ENCODE measurements around the gene IFITM2. TPM values are rescaled to one million over a fixed set of nuclear protein-coding genes. Genes with fewer than 3 reads are reported as not detected.
A peak's percentile ranks its signal among the peaks of the same experiment; 100 is the strongest.

The IFITM2 gene
- 100 to 1,000 TPM; 108 to 193 (median 143) TPM for polyA plus RNA-seq (ENCODE audit: insufficient read depth in 1 of 5, insufficient read length in 5 of 5, low replicate concordance in 1 of 5)
- long read RNA-seq, donor 1, transcript IFITM2-206 (2 exons, 892 nt), result major isoform, 217 of 2,250 reads
- long read RNA-seq, donor 1, partial matches to known transcripts, result 1,970 of 2,250 reads
- long read RNA-seq, donor 1, other reads (novel, unspliced or antisense), result 60 of 2,250 reads
- long read RNA-seq, donor 2, transcript IFITM2-206 (2 exons, 892 nt), result major isoform, 118 of 1,019 reads
- long read RNA-seq, donor 2, partial matches to known transcripts, result 871 of 1,019 reads
- long read RNA-seq, donor 2, other reads (novel, unspliced or antisense), result 30 of 1,019 reads
- long read RNA-seq, donor 3, transcript IFITM2-206 (2 exons, 892 nt), result major isoform, 204 of 1,683 reads
- long read RNA-seq, donor 3, partial matches to known transcripts, result 1,422 of 1,683 reads
- long read RNA-seq, donor 3, other reads (novel, unspliced or antisense), result 56 of 1,683 reads
- long read RNA-seq, donor 4, transcript IFITM2-206 (2 exons, 892 nt), result major isoform, 78 of 1,085 reads
- long read RNA-seq, donor 4, partial matches to known transcripts, result 979 of 1,085 reads
- long read RNA-seq, donor 4, other reads (novel, unspliced or antisense), result 27 of 1,085 reads
- long read RNA-seq, donor 5, transcript IFITM2-206 (2 exons, 892 nt), result major isoform, 233 of 1,603 reads
- long read RNA-seq, donor 5, partial matches to known transcripts, result 1,340 of 1,603 reads
- long read RNA-seq, donor 5, other reads (novel, unspliced or antisense), result 30 of 1,603 reads
- long read RNA-seq, donor 6, transcript IFITM2-206 (2 exons, 892 nt), result major isoform, 274 of 1,880 reads
- long read RNA-seq, donor 6, partial matches to known transcripts, result 1,548 of 1,880 reads
- long read RNA-seq, donor 6, other reads (novel, unspliced or antisense), result 57 of 1,880 reads
- long read RNA-seq, donor 7, transcript IFITM2-206 (2 exons, 892 nt), result major isoform, 118 of 2,409 reads
- long read RNA-seq, donor 7, partial matches to known transcripts, result 2,254 of 2,409 reads
- long read RNA-seq, donor 7, other reads (novel, unspliced or antisense), result 35 of 2,409 reads
- long read RNA-seq, donor 8, transcript IFITM2-206 (2 exons, 892 nt), result major isoform, 67 of 656 reads
- long read RNA-seq, donor 8, partial matches to known transcripts, result 583 of 656 reads
- long read RNA-seq, donor 8, other reads (novel, unspliced or antisense), result 6 of 656 reads

GRCh38 chr11:307766-308708 lies at the start of gene IFITM2:
Gene IFITM2 (plus strand): TSS chr11:307816. CDS start chr11:308193, 377 bp downstream.
- peak; percentile 80 to 83 for DNase-seq

- DNase-seq, result no peak
Observed at GRCh38 chr11:259413-259812, 48.2 kb upstream of the IFITM2 start.

GRCh38 chr11:261624-262023 lies 46.0 kb upstream of the IFITM2 start:
- no peak for DNase-seq

DNA sequence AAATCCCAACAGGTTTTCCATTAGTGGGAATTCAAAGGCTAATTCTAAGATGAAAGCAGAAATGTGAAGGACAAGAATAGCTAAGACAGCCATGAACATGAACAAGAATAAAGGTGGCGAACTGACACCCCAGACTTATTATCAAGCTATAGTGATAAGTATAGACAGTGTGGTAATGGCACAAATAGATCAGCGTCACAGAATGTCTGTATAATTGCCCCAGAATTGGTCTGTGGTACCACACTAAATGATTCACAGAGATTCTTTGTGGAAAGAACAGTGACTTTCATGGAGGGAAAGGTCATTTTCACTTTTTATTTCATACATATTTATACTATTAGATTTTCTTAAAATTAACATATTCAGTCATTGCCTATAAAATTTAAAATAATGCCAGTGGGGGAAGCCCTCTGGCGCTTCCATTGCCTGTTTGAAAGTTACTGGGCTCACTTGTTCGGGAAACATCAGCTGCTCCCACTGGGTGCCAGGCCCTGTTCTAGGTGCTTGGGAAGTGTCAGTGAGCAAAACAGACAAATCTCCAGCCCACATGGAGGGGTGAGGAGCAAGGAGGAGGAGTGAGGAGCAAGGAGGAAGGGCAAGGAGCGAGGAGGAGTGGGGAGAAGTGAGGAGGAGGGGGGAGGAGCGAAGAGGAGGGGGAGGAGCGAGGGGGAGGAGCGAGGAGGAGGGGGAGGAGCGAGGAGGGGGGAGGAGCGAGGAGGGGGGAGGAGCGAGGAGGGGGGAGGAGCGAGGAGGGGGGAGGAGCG lies 40.8 kb upstream of the IFITM2 start:
- DNase-seq, result no peak

DNA sequence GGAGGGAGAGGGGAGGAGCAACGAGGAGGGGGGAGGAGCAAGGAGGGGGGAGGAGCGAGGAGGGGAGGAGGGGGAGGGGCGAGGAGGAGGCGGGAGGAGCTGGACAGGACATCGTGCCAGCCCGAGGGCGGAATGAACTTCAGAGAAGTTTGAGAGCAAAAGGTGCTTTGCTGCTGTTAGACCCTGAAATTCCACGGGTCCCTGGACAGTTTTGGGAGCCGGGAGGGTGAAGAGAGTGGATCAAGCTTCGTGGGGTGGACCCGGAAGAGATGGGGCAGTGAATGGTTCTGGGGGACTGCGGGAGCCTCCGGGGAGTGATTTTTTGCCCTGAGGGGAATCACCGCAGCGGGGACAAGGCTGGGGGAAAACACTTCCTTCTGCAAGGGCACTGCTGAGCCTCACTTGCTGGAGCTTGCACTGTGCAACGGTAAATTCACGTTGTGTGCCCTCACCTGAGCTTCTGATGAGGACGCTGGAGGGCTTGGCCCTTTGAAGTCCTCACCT lies 40.1 kb upstream of the IFITM2 start:
- no peak for DNase-seq

DNA sequence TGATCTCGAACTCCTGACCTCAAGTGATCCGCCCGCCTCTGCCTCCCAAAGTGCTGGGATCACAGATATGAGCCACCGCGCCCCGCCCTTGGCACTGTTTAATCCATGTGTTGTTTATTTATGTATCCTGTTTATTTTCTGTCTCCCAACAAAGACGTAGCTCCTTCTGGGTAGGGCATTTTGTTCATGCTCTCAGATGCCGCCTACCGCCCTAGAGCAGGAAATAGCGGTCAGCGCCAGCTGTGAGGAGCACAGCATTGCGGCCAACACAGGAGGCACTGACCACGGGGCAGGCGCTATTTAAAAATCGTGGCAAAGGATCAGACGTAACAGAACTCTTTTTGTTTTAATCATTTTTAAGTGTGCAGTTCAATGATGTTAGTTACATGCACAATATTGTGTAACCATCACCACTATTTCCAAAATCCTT lies 38.9 kb upstream of the IFITM2 start:
- peak in 1 of 2 donors; percentile 65 for DNase-seq

GRCh38 chr11:269146-269890 lies 38.3 kb upstream of the IFITM2 start:
- no peak for DNase-seq

DNA sequence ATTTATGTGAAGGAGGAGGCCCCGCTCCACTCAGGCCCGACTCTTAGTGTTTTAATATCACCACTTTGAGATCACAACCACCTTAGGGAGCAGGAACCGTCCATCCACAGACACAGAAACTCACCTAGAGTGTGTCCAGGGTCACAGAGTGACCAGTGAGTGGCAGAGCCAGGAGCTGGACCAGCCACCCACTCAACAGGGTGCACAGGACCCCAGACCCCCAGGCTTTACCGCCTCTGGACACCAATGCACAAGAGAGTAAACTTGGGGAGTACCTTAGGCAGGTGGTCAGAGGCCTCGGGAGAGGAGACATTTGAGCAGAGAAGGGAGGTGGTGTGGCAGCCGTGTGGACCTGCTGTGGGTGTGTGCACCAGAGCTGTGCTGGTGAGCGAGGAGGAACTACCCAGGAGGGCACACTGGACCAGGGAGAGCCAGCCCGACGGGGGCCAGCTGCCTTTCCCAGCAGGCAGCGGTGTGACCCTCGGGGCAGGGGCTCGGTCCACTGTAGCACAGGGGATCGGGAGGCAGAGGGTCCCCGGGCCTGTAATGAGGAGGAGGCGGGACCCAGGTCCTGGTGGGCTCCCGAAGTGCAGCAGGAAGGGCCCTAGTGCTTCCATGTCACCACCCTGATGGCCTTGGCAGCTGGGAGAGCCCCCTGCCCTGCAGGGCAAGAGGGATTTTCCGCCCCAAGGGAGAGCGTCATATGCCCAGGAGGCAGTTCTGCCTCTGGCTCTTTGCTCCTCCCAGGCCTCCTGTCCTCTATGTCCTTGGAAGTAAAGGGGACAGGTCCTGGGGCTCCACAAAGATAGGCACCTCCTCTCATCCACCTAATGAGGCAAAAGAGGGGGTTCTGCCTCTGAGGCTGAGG lies 36.9 kb upstream of the IFITM2 start:
- no peak for DNase-seq

DNA sequence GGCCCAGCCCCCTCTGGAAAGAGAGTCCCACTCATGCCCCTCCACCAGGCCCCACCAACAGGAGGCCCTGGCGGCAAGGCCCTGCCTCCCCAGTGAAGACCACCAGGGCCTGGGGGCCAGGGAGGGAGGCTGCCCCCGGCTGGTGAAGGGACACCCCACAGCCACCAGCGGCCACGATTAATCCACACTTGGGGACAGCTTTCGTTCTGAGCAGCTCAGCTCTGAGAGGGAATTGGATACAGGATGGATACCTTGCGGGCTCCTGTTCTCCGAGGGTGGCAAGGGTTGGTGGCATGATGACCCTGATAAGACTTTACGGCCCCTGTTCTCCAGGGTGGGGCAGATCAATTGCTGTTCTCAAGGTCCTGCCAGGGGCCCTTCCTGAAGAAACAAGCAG lies 36.3 kb upstream of the IFITM2 start:
- no peak for DNase-seq

DNA sequence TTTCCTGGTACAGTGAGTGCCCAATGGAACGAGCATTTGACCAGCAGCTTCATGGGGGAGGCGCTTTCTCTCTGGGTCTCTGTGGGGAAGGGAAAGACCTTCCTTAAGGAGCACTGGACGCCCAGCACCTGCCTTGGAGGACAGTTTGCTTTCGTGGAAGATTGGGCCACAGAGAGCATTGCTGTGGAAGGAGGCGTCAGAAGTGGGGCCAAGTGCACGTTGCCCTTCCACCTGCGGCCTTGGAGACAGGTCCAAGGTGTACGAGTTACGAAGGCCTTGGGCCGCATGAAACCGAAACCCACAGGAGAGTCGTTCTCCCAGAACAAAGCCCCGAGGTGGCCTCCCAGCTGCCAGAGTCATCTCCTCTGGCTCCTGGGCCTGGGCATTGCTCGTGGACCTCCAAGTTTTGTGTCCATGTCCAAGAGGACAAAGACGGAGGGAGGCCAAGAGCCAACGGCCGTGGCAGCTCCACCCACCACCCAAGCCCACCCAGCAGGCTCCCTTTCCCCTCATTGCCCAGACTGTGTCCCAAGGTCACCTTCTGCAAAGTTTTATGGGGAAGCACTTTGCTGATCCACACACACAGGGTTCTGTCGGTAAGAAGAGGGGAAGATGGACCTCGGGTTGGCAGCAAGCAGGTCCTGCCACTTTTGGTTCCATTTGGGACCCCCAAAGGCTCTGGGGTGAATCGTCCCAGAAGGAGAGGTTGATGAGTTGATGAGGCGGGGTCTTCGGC lies 35.3 kb upstream of the IFITM2 start:
- no peak for DNase-seq

DNA sequence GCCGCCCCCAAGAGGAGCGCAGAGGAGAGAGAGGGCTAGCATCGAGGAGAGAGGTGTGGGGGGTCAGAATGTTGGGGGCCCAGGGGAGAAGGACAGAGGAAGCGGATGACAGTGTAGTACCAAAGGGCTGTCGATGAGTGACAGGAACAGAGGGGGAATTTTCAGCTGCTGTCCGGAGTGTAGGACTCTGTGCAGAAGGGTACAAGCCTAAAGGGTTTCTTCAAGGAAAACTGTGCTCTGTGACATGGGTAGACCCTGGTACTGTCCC lies 34.8 kb upstream of the IFITM2 start:
- no peak for DNase-seq

- no peak for DNase-seq
Observed at GRCh38 chr11:276219-276618, 31.4 kb upstream of the IFITM2 start.

- no peak for DNase-seq
Observed at GRCh38 chr11:278001-278951, 29.3 kb upstream of the IFITM2 start, which contains the start of gene NLRP6. Gene NLRP6 (plus strand): TSS chr11:278407. CDS start chr11:278570, 163 bp downstream.

- DNase-seq, result no peak
Observed at GRCh38 chr11:279040-279965, 28.3 kb upstream of the IFITM2 start.
